GM13977 (cell line): Measurements from ENCODE around the gene LILRB3.
"Not testable (repeated sequence)": the region's sequence is repeated elsewhere in the genome, so short reads cannot be mapped to it uniquely, and the experiment has no call there.

Experiments
- DNase-seq: peaks from one replicate; pipeline ENCODE4 v3.0.0; 2012; ENCODE audit warnings: low spot score
- in situ Hi-C: fragments of 300-500 bp; cut with MboI; formaldehyde crosslinking; loops from one replicate; pipeline ENCODE4 v1.12.0; 2022; ENCODE audit warnings: low sequenced_read_pairs, low pct_unique_long_range_greater_than_20kb, mixed read lengths, inconsistent platforms; ENCODE audit not compliant: unreplicated experiment
- TF ChIP-seq, protein P1 (sequence below): IDR thresholded peaks from 2 replicates; pipeline ENCODE4 v1.5.1; 2012; ENCODE audit warnings: mild to moderate bottlenecking, control low read depth; ENCODE audit not compliant: insufficient read depth; ENCODE audit errors: extremely low read depth, missing control alignments

The LILRB3 gene

DNA sequence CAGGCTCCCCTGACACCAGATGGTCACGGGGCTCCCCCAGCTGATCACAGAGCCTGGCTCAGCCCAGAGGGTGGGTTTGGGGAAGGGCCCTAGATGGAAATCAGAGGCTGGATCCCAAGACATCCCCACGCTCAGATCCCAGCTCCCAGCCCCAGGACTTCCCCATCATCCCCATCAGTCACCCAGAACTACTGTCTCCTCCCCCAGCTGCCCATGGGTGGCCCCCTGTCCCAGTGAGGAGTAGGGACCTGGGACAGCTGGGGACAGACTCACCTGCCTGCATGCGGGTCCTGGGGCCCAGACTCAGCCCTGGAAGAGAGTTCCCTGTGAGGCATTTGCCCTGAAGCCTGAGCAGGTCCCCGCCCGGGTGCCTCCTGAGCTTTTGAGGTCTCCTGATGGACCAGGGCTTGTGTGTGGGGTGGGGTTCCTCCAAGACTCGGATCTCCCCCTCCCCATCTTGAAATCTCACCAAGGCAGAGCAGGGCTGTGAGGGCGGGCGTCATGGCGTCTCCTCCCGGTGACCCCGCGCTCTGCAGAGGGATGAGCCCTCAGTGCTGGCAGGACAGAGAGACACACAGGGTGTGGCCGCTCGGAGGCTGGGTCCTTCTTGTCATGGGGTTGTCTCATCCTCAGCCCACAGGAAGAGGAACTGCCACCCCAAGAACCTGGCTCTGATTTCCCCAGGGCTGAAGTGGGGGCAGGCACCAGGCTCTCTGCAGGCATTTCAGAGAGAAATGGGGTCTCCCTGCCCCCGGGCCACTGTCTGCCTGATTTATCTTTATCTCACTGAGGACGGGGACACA, at the start of gene LILRB3:
Gene LILRB3, minus strand, starts transcription at position 534 of the 803 bp plus-strand sequence. Its CDS starts 31 bp downstream, at position 503.
- DNase-seq, in situ Hi-C loops: not testable (repeated sequence)

DNA sequence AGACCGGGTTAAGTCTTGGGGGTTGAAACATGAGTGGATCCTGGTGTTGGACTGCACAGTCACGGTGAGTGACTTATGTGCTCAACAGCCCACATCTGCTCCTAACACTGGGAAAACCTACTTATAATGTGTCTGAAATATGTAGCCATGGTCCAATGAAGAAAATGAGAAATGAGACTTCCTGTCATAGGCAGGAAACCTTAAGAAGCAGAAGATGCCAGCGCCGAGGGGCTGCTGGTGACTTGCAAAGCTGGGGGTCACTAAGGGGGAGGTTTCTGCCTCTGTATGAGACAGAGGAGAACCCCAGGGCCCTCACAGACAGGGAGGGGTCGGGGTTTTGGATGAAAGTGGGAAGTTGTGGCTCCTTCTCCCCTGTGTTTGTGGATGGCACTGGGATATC, 49.4 kb upstream of the LILRB3 start:
- DNase-seq, in situ Hi-C loops: not testable (repeated sequence)

DNA sequence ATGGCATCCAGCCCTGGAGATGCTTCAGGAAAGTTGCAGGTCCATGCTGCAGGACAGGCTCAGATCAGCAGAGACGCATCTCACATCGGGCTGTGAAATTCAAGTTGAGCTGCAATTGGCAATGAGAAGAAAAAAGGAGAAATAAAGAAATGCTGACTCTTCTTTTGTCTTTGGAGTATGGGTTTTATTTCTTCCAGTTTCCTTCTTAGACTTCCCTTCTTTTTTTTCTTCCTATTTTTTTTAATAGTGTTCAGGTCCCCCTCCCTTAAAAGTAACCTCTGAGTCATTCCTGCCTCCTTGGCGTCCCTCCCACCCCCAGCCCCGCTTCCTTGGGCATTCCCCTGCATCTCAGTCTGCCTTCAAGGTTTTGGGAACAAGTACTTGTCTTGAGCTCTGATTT, 48.8 kb upstream of the LILRB3 start:
- in situ Hi-C loops, DNase-seq: not testable (repeated sequence)

DNA sequence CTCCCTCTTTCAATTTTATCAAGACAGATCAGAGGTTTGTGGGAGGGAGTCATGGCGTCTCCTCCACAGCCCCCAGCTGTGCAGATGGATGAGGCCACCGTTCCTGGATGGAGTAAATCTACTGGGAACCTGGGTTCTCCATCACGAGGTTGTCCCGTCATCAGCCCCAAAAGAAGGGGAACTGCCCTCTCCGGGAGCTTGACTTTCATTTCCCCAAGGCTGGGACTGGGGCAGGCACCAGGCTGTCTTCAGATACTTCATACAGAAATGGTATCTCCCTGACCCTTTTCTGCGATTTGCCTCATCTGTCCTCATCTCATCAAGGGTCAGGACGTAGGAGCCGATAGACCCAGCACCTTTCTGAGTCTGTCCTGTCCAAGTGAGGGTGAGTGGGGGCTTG, 48.3 kb upstream of the LILRB3 start:
- no peak for DNase-seq
- TF ChIP-seq, protein P1, sequence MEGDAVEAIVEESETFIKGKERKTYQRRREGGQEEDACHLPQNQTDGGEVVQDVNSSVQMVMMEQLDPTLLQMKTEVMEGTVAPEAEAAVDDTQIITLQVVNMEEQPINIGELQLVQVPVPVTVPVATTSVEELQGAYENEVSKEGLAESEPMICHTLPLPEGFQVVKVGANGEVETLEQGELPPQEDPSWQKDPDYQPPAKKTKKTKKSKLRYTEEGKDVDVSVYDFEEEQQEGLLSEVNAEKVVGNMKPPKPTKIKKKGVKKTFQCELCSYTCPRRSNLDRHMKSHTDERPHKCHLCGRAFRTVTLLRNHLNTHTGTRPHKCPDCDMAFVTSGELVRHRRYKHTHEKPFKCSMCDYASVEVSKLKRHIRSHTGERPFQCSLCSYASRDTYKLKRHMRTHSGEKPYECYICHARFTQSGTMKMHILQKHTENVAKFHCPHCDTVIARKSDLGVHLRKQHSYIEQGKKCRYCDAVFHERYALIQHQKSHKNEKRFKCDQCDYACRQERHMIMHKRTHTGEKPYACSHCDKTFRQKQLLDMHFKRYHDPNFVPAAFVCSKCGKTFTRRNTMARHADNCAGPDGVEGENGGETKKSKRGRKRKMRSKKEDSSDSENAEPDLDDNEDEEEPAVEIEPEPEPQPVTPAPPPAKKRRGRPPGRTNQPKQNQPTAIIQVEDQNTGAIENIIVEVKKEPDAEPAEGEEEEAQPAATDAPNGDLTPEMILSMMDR = no peak
- in situ Hi-C loops = no loop called here

DNA sequence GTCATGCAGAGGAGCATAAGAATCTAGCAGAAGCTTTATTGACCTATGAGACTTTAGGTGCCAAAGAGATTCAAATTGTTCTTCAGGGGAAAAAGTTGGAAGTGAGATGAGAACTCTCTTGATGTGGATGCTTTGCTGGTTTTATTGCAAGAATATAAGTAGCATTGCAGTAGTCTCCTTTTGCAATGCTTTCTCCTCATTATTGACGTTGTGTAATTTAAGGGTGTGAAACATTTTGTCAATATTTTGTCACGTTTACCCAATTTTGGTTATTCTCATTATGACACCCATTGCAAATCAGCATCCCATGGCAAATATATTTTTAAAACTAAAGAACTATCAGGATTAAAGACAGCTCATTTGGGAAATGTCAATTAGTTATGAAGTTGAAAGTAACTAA, 46.1 kb upstream of the LILRB3 start:
- in situ Hi-C loops = no loop called here
- TF ChIP-seq, protein P1 = no peak
- no peak for DNase-seq

DNA sequence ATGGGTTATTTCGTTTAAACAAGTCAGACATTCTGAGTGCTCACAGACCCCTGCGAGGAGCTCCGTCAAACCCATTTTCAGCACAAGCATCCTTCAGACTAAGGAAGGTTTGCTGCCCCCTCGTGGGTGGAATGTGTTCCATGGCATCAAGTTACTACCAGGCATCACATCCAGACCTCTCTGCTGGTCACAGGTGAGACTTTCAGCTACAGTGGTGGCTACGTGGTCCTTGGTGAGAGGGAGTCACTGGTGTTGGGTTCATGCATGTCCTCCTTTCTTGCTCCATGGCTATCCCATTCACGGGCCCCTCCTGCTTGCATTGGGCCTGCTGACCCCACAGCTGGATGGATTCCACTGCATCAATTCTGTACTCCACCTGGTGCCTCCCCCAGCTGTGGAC, 43.3 kb upstream of the LILRB3 start:
- TF ChIP-seq, protein P1 = peak; percentile 74
- DNase-seq = peak; percentile 70
- in situ Hi-C loops = no loop called here

DNA sequence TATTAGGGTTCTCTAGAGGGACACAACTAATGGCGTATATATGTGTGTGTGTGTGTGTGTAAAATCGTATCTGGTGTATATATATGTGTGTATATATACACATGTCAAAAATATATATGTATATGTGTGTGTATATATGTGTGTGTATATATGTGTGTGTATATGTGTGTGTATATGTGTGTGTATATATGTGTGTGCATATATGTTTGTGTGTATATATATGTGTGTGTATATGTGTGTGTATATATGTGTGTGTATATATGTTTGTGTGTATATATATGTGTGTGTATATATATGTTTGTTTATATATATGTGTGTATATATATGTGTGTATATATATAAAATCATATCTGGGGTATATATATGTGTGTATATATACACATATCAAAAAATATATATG, 39.7 kb upstream of the LILRB3 start:
- TF ChIP-seq, protein P1 = no peak
- no peak for DNase-seq
- in situ Hi-C loops = no loop called here

DNA sequence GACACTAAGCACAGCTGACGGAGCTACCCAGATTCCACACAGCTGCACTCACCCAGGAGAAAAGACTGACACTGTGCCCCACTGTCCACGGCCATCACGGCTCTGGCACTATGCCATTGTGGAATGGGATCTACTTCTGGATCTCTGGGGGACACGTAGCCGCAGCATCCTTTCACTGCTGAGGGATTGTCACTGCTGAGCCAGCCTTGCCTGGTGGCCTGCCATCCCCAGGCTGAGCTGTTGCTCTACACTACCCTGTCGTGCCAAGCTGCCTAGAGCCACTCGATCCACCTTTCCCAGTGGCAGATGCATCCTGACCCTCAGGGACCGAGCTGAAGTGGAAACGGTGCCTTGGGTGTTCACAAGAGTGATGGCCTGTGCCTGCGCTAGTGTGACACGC, 39.3 kb upstream of the LILRB3 start:
- no peak for DNase-seq
- in situ Hi-C loops = no loop called here

More for the DNA sequence above, 39.3 kb upstream of the LILRB3 start:
- TF ChIP-seq, protein P1 = no peak
